WTC11 (cell line): ENCODE measurements around the gene GPR162.
"Not testable (repeated sequence)": the region's sequence is repeated elsewhere in the genome, so short reads cannot be mapped to it uniquely, and the experiment has no call there.

Source experiments
- ATF1 ChIP-seq: sonication (generic); formaldehyde crosslinking; IDR thresholded peaks from 2 replicates; pipeline ENCODE4 v1.8.1; 2023; ENCODE audit warnings: mild to moderate bottlenecking, moderate library complexity, missing genetic modification reagents
- CREB1 ChIP-seq: sonication (generic); formaldehyde crosslinking; IDR thresholded peaks from 2 replicates; pipeline ENCODE4 v1.8.0; 2023; ENCODE audit warnings: mild to moderate bottlenecking, missing genetic modification reagents
- MAX ChIP-seq: sonication (generic); formaldehyde crosslinking; IDR thresholded peaks from 2 replicates; pipeline ENCODE4 v1.8.0; 2022; ENCODE audit warnings: mild to moderate bottlenecking, missing genetic modification reagents
- NR2C2 ChIP-seq: sonication (generic); formaldehyde crosslinking; IDR thresholded peaks from 2 replicates; pipeline ENCODE4 v1.8.0; 2022; ENCODE audit warnings: mild to moderate bottlenecking, missing genetic modification reagents
- NR3C1 ChIP-seq: sonication (generic); formaldehyde crosslinking; conservative IDR thresholded peaks from 2 replicates; pipeline ENCODE4 v1.8.1; 2023; ENCODE audit warnings: low read depth, mild to moderate bottlenecking, missing genetic modification reagents
- ZNF121 ChIP-seq: sonication (generic); formaldehyde crosslinking; IDR thresholded peaks from 2 replicates; pipeline ENCODE4 v1.8.0; 2023; ENCODE audit warnings: missing genetic modification reagents
- TF ChIP-seq, protein P1 (sequence below): fragments of 200-600 bp; IDR thresholded peaks from 2 replicates; pipeline ENCODE4 v1.8.0; 2022; ENCODE audit warnings: antibody characterized with exemption
- TF ChIP-seq, protein P2 (sequence below): sonication (generic); formaldehyde crosslinking; IDR thresholded peaks from 2 replicates; pipeline ENCODE4 v1.8.0; 2022; ENCODE audit warnings: mild to moderate bottlenecking, missing genetic modification reagents
- TF ChIP-seq, protein P3 (sequence below): sonication (generic); formaldehyde crosslinking; IDR thresholded peaks from 2 replicates; pipeline ENCODE4 v1.8.0; 2023; ENCODE audit warnings: mild to moderate bottlenecking, missing genetic modification reagents
- TF ChIP-seq, protein P4 (sequence below): fragments of 250-450 bp; sonication (Bioruptor Pico); IDR thresholded peaks from 2 replicates; pipeline ENCODE4 v2.1.2; 2022; ENCODE audit warnings: mild to moderate bottlenecking, moderate library complexity

GRCh38 chr12:6870304-6870703 is 48.7 kb downstream of the GPR162 start:
- TF ChIP-seq, protein P1, sequence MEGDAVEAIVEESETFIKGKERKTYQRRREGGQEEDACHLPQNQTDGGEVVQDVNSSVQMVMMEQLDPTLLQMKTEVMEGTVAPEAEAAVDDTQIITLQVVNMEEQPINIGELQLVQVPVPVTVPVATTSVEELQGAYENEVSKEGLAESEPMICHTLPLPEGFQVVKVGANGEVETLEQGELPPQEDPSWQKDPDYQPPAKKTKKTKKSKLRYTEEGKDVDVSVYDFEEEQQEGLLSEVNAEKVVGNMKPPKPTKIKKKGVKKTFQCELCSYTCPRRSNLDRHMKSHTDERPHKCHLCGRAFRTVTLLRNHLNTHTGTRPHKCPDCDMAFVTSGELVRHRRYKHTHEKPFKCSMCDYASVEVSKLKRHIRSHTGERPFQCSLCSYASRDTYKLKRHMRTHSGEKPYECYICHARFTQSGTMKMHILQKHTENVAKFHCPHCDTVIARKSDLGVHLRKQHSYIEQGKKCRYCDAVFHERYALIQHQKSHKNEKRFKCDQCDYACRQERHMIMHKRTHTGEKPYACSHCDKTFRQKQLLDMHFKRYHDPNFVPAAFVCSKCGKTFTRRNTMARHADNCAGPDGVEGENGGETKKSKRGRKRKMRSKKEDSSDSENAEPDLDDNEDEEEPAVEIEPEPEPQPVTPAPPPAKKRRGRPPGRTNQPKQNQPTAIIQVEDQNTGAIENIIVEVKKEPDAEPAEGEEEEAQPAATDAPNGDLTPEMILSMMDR, result not testable (repeated sequence)
- TF ChIP-seq CREB1 (CRISPR knock-in tag); ATF1 (CRISPR knock-in tag); ZNF121 (CRISPR knock-in tag); MAX (CRISPR knock-in tag); NR3C1; NR2C2 (CRISPR knock-in tag): not testable (repeated sequence)
- TF ChIP-seq, protein P2, sequence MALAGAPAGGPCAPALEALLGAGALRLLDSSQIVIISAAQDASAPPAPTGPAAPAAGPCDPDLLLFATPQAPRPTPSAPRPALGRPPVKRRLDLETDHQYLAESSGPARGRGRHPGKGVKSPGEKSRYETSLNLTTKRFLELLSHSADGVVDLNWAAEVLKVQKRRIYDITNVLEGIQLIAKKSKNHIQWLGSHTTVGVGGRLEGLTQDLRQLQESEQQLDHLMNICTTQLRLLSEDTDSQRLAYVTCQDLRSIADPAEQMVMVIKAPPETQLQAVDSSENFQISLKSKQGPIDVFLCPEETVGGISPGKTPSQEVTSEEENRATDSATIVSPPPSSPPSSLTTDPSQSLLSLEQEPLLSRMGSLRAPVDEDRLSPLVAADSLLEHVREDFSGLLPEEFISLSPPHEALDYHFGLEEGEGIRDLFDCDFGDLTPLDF (CRISPR knock-in tag), result not testable (repeated sequence)
- TF ChIP-seq, protein P3, sequence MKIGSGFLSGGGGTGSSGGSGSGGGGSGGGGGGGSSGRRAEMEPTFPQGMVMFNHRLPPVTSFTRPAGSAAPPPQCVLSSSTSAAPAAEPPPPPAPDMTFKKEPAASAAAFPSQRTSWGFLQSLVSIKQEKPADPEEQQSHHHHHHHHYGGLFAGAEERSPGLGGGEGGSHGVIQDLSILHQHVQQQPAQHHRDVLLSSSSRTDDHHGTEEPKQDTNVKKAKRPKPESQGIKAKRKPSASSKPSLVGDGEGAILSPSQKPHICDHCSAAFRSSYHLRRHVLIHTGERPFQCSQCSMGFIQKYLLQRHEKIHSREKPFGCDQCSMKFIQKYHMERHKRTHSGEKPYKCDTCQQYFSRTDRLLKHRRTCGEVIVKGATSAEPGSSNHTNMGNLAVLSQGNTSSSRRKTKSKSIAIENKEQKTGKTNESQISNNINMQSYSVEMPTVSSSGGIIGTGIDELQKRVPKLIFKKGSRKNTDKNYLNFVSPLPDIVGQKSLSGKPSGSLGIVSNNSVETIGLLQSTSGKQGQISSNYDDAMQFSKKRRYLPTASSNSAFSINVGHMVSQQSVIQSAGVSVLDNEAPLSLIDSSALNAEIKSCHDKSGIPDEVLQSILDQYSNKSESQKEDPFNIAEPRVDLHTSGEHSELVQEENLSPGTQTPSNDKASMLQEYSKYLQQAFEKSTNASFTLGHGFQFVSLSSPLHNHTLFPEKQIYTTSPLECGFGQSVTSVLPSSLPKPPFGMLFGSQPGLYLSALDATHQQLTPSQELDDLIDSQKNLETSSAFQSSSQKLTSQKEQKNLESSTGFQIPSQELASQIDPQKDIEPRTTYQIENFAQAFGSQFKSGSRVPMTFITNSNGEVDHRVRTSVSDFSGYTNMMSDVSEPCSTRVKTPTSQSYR (CRISPR knock-in tag), result not testable (repeated sequence)
- TF ChIP-seq, protein P4, sequence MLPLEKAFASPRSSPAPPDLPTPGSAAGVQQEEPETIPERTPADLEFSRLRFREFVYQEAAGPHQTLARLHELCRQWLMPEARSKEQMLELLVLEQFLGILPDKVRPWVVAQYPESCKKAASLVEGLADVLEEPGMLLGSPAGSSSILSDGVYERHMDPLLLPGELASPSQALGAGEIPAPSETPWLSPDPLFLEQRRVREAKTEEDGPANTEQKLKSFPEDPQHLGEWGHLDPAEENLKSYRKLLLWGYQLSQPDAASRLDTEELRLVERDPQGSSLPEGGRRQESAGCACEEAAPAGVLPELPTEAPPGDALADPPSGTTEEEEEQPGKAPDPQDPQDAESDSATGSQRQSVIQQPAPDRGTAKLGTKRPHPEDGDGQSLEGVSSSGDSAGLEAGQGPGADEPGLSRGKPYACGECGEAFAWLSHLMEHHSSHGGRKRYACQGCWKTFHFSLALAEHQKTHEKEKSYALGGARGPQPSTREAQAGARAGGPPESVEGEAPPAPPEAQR (CRISPR knock-in tag), result not testable (repeated sequence)
